ENCODE results near the gene ARL5C.

Gene ARL5C

DNA sequence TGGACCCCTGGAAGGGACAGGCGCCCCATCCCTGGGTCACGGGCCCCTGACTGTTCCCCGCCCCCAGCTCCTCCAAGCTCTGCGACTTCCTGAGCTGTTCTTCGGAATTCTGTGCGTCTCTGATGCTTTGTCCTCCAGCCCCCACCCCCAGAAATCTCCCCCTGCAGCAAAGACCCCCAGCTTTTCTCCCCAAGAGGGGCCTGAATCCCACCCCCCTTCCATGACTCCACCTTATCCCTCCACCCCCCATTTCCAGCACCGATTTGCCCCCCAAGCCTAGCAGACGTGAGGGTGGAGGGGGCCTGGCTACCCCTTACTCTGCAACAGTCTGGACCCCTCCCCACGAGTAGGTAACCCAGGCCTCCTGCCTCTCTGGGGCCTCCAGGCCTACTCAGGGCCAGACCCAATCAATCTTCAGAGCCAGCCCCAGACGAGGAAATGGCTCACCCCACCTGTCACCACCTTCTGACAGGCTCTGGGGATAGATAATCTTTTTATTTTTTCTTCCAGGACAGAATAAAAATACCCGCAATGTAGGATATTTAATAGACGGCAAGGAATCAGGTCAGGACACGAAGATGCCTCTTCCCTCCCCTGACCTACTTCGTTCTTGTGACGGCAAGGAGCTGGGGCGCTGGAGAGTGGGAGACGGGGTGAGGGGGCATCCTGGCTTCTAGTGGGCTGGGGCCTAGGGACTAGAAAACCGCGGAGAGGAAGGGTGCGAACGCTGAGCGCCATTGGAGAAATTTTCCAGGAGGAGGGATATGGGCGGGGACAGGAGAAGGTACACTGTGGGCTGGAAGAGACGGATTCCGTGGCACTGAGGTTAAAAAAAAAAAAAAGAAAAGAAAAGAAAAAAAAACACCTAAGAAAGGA, 13.8 kb downstream of the ARL5C start (continued):
- TF ChIP-seq, protein P1, sequence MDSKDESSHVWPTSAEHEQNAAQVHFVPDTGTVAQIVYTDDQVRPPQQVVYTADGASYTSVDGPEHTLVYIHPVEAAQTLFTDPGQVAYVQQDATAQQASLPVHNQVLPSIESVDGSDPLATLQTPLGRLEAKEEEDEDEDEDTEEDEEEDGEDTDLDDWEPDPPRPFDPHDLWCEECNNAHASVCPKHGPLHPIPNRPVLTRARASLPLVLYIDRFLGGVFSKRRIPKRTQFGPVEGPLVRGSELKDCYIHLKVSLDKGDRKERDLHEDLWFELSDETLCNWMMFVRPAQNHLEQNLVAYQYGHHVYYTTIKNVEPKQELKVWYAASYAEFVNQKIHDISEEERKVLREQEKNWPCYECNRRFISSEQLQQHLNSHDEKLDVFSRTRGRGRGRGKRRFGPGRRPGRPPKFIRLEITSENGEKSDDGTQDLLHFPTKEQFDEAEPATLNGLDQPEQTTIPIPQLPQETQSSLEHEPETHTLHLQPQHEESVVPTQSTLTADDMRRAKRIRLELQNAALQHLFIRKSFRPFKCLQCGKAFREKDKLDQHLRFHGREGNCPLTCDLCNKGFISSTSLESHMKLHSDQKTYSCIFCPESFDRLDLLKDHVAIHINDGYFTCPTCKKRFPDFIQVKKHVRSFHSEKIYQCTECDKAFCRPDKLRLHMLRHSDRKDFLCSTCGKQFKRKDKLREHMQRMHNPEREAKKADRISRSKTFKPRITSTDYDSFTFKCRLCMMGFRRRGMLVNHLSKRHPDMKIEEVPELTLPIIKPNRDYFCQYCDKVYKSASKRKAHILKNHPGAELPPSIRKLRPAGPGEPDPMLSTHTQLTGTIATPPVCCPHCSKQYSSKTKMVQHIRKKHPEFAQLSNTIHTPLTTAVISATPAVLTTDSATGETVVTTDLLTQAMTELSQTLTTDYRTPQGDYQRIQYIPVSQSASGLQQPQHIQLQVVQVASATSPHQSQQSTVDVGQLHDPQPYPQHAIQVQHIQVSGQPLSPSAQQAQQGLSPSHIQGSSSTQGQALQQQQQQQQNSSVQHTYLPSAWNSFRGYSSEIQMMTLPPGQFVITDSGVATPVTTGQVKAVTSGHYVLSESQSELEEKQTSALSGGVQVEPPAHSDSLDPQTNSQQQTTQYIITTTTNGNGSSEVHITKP (tag by site-specific recombination; IDR thresholded peaks at IDR 0.05) = peak; percentile 74
- TF ChIP-seq ZFP37 (tag by site-specific recombination; IDR thresholded peaks at IDR 0.05) (no peak), HOXC10 (CRISPR knock-in tag; IDR thresholded peaks at IDR 0.05) (no peak), ZNF394 (tag by site-specific recombination; IDR thresholded peaks at IDR 0.05; ENCODE audit: borderline replicate concordance) (no peak), SP2 (tag by site-specific recombination; IDR thresholded peaks at IDR 0.05) (peak; percentile 64), ZBTB48 (tag by site-specific recombination; IDR thresholded peaks at IDR 0.05) (peak; percentile 79; the same call in 1 of the 2 replicates), GLI4 (tag by site-specific recombination; IDR thresholded peaks at IDR 0.05) (no peak), WT1 (tag by site-specific recombination; IDR thresholded peaks at IDR 0.05) (no peak), YY1 (tag by site-specific recombination; IDR thresholded peaks at IDR 0.05) (no peak), MZF1 (tag by site-specific recombination; IDR thresholded peaks at IDR 0.05; ENCODE audit: borderline replicate concordance) (no peak), ZNF501 (tag by site-specific recombination; IDR thresholded peaks at IDR 0.05) (no peak), ZBTB21 (tag by site-specific recombination; IDR thresholded peaks at IDR 0.05) (no peak), SALL2 (tag by site-specific recombination; IDR thresholded peaks at IDR 0.05; ENCODE audit: borderline replicate concordance) (no peak), TCF7L2 (IDR thresholded peaks at IDR 0.05; ENCODE audit: borderline replicate concordance, low read depth, low read length) (no peak), GLIS2 (tag by site-specific recombination; IDR thresholded peaks at IDR 0.05) (no peak), ZNF596 (tag by site-specific recombination; IDR thresholded peaks at IDR 0.05) (no peak), ZNF138 (tag by site-specific recombination; IDR thresholded peaks at IDR 0.05; ENCODE audit: borderline replicate concordance) (no peak)
- TF ChIP-seq, protein P2, sequence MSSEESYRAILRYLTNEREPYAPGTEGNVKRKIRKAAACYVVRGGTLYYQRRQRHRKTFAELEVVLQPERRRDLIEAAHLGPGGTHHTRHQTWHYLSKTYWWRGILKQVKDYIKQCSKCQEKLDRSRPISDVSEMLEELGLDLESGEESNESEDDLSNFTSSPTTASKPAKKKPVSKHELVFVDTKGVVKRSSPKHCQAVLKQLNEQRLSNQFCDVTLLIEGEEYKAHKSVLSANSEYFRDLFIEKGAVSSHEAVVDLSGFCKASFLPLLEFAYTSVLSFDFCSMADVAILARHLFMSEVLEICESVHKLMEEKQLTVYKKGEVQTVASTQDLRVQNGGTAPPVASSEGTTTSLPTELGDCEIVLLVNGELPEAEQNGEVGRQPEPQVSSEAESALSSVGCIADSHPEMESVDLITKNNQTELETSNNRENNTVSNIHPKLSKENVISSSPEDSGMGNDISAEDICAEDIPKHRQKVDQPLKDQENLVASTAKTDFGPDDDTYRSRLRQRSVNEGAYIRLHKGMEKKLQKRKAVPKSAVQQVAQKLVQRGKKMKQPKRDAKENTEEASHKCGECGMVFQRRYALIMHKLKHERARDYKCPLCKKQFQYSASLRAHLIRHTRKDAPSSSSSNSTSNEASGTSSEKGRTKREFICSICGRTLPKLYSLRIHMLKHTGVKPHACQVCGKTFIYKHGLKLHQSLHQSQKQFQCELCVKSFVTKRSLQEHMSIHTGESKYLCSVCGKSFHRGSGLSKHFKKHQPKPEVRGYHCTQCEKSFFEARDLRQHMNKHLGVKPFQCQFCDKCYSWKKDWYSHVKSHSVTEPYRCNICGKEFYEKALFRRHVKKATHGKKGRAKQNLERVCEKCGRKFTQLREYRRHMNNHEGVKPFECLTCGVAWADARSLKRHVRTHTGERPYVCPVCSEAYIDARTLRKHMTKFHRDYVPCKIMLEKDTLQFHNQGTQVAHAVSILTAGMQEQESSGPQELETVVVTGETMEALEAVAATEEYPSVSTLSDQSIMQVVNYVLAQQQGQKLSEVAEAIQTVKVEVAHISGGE (tag by site-specific recombination; conservative IDR thresholded peaks at IDR 0.05; ENCODE audit: low read depth) = 0 out of 2 replicates have a peak, but pooled peaks have one; percentile 4
